ENCODE results near the gene LYVE1.

DNA sequence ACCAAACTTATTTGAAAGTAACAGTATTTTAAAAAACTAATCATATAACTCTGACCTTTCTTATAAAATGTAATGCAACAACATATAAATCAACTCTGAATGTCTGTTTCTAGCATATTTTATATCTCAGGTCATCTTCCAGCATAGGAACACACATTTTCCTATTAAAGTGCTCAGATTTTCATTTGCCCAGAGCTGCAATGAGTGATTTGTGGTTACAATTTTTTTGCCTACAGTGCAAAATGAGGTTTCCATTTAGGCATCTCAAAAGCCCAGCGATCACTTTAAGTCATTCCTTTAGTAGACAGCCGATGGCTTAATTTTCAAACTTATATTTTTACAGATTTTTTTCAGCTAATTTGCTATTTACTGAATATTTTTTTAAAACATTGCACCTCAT lies 1.0 kb downstream of the LYVE1 start:
- TF ChIP-seq, protein P1, sequence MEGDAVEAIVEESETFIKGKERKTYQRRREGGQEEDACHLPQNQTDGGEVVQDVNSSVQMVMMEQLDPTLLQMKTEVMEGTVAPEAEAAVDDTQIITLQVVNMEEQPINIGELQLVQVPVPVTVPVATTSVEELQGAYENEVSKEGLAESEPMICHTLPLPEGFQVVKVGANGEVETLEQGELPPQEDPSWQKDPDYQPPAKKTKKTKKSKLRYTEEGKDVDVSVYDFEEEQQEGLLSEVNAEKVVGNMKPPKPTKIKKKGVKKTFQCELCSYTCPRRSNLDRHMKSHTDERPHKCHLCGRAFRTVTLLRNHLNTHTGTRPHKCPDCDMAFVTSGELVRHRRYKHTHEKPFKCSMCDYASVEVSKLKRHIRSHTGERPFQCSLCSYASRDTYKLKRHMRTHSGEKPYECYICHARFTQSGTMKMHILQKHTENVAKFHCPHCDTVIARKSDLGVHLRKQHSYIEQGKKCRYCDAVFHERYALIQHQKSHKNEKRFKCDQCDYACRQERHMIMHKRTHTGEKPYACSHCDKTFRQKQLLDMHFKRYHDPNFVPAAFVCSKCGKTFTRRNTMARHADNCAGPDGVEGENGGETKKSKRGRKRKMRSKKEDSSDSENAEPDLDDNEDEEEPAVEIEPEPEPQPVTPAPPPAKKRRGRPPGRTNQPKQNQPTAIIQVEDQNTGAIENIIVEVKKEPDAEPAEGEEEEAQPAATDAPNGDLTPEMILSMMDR (IDR thresholded peaks at IDR 0.05), result no peak
- TF ChIP-seq POLR2A (IDR thresholded peaks at IDR 0.05), result no peak
- TF ChIP-seq EP300 (IDR thresholded peaks at IDR 0.05), result no peak
- no peak for TF ChIP-seq POLR2AphosphoS5 (IDR thresholded peaks at IDR 0.05)
